Stimulated activated CD4-positive, alpha-beta T cell treated with anti-CD3 and anti-CD28 coated beads, Interleukin-2, amount 100 ng/mL, for 48 hours (primary cell): ENCODE results near the gene EPPIN.
A peak's percentile ranks its signal among the peaks of the same experiment; 100 is the strongest.
"Not testable (repeated sequence)": the region's sequence is repeated elsewhere in the genome, so short reads cannot be mapped to it uniquely, and the experiment has no call there.

Source experiments
- DNase-seq, 2 donors: peaks; one replicate each; pipeline ENCODE4 v3.0.0-alpha.2; 2020

The EPPIN gene

GRCh38 chr20:45547206-45547770, at the start of gene EPPIN:
Gene EPPIN (minus strand): TSS chr20:45547401. CDS start chr20:45547357, 44 bp downstream.
- DNase-seq = no peak

GRCh38 chr20:45595235-45595634, 48.0 kb upstream of the EPPIN start:
- DNase-seq = no peak

GRCh38 chr20:45593498-45593897, 46.3 kb upstream of the EPPIN start:
- no peak for DNase-seq

- peak; percentile 5 to 10 for DNase-seq
Observed at GRCh38 chr20:45592574-45593189, 45.5 kb upstream of the EPPIN start.

GRCh38 chr20:45589725-45590124, 42.5 kb upstream of the EPPIN start:
- DNase-seq = no peak

- no peak for DNase-seq
Observed at GRCh38 chr20:45588800-45589199, 41.6 kb upstream of the EPPIN start.

GRCh38 chr20:45585986-45586385, 38.8 kb upstream of the EPPIN start:
- DNase-seq = not testable (repeated sequence)

GRCh38 chr20:45584294-45584693, 37.1 kb upstream of the EPPIN start:
- DNase-seq = not testable (repeated sequence)

- no peak for DNase-seq
Observed at GRCh38 chr20:45583502-45583901, 36.3 kb upstream of the EPPIN start.

- no peak for DNase-seq
Observed at GRCh38 chr20:45581702-45582101, 34.5 kb upstream of the EPPIN start.

- no peak for DNase-seq
Observed at GRCh38 chr20:45579184-45579583, 32.0 kb upstream of the EPPIN start, which contains the start of gene WFDC8. Gene WFDC8 (minus strand): TSS chr20:45579284. CDS start chr20:45579247, 37 bp downstream.

GRCh38 chr20:45578231-45578630, 31.0 kb upstream of the EPPIN start:
- no peak for DNase-seq

GRCh38 chr20:45576995-45577394, 29.8 kb upstream of the EPPIN start:
- DNase-seq = no peak

- no peak for DNase-seq
Observed at GRCh38 chr20:45575931-45576330, 28.7 kb upstream of the EPPIN start.

GRCh38 chr20:45569650-45570049, 22.4 kb upstream of the EPPIN start:
- not testable (repeated sequence) for DNase-seq

GRCh38 chr20:45564760-45565276, 17.6 kb upstream of the EPPIN start:
- no peak for DNase-seq

- no peak for DNase-seq
Observed at GRCh38 chr20:45555198-45555597, 8.0 kb upstream of the EPPIN start.

- DNase-seq = no peak
Observed at GRCh38 chr20:45552456-45552855, 5.3 kb upstream of the EPPIN start.

- no peak for DNase-seq
Observed at GRCh38 chr20:45550765-45551164, 3.6 kb upstream of the EPPIN start.

- no peak for DNase-seq
Observed at GRCh38 chr20:45548410-45548809, 1.2 kb upstream of the EPPIN start.

- DNase-seq = no peak
Observed at GRCh38 chr20:45545754-45546453, 1.3 kb downstream of the EPPIN start.

- no peak for DNase-seq
Observed at GRCh38 chr20:45545351-45545750, 1.9 kb downstream of the EPPIN start.

GRCh38 chr20:45539382-45539781, 7.8 kb downstream of the EPPIN start, which contains the start of gene WFDC6:
Gene WFDC6 (minus strand): TSS chr20:45539482. CDS start chr20:45539407, 75 bp downstream.
- no peak for DNase-seq
